Measurements from ENCODE around the gene GHR. TPM values are rescaled to one million over a fixed set of nuclear protein-coding genes. Genes with fewer than 3 reads are reported as not detected.

Gene GHR
- total RNA-seq, 1 experiment from 2014 or later: 0.56 TPM

DNA sequence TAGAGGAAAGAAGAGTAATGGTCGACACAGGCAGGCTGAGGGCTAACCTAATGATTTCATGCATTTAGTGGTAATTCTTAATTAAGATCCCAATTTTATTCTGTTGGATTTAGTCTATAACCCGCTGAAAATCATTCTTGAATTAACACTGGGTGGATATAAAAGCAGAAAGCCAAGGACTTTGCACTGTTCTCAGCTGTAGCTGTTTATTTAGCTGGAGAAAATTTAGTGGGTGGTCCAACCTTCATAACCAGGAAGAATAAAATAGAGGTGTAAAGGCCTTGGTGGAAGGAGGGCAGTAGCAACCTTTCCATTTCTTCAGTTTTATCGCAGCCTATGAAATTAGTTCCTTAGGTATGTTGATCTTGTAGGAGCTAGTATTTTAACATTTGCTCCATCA lies 92.3 kb downstream of the GHR start:
- DNase-seq (ENCODE audit: low read depth): no peak

GRCh38 chr5:42516282-42517042 lies 93.2 kb downstream of the GHR start:
- DNase-seq (ENCODE audit: low read depth): no peak

- no peak for DNase-seq (ENCODE audit: low read depth)
These were observed 93.9 kb downstream of the GHR start for GRCh38 chr5:42517164-42517563.

GRCh38 chr5:42518595-42519221 lies 95.5 kb downstream of the GHR start:
- no peak for DNase-seq (ENCODE audit: low read depth)

DNA sequence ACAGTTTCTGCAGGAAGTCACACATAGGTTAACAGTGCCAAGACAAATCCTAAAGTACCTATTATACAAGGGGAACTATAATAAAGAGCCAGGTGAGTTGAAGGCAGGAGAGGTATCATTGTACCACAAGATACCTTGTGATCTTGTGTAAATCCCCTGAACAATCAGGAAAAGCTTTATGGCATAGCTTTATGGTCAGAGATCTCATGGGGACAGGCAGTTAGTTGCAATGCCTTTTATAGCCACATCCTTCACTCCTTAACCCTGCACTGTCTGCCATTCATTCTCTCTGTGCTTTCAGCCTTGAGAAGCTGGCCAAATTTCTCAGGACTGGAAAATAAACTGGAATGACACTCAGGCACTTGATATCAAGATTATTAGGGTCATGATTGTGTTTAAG lies 97.0 kb downstream of the GHR start:
- no peak for DNase-seq (ENCODE audit: low read depth)

GRCh38 chr5:42520957-42521356 lies 97.7 kb downstream of the GHR start:
- no peak for DNase-seq (ENCODE audit: low read depth)

DNA sequence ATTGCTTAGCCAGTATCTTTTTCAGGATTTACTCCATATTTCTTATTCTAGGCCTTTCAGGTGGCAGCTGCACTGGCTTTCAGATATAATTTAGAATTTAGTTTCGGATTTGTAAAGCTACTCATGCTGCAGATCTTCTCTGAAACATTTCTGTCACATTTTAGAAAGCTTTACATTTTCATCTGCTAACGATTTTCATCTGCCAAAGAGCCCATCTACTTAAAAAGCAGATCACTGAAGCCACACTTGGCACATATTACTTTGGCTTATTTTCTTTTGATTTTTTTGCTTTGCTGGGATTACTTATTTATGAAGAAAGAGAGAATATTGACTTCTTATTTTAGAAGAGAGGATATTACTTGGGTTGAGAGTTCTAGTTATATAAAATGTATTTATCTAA lies 98.2 kb downstream of the GHR start:
- no peak for DNase-seq (ENCODE audit: low read depth)

- no peak for DNase-seq (ENCODE audit: low read depth)
These were observed 99.5 kb downstream of the GHR start for GRCh38 chr5:42522783-42523182.

- DNase-seq (ENCODE audit: low read depth): no peak
These were observed 102.9 kb downstream of the GHR start for GRCh38 chr5:42526179-42526578.

GRCh38 chr5:42531611-42532010 lies 108.4 kb downstream of the GHR start:
- DNase-seq (ENCODE audit: low read depth): peak; percentile 3

DNA sequence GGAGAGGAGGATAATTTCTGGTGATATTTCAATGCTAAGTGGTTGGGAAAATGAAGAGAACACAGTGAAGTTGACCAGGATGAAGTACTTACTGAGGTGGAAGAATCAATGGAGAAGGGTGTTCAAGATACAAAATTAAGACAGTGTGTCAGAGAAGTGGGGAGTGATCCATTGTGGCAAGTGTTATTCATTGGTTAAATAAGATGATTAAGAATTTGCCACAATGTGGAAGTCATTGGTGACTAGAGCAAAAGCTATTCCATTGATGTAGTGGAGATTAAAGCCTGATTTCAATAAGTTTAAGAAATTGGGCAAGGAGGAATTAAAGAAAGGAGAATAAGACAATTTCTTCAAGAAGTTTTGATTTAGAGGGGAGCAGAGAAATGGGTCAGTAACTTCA lies 118.9 kb downstream of the GHR start:
- no peak for DNase-seq (ENCODE audit: low read depth)

DNA sequence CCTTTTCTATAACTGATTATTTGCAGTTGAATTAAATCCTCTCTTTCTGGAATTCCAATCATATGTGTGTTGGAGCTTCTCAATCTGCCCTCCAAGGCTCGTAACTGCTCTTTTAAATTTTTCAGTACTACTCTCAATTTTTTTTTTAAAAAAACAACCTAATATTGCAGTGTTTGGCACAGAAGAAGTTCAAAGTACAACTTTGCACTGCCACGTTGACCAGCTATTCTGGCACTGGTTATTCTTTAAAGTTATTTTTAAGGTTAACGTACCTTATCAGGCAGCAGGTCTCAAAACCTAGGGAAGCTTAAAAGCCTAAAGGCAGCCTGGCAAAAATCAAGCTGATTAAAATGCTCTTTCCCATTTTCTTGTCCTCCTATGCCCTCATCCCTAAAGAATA lies 120.5 kb downstream of the GHR start:
- DNase-seq (ENCODE audit: low read depth): no peak

DNA sequence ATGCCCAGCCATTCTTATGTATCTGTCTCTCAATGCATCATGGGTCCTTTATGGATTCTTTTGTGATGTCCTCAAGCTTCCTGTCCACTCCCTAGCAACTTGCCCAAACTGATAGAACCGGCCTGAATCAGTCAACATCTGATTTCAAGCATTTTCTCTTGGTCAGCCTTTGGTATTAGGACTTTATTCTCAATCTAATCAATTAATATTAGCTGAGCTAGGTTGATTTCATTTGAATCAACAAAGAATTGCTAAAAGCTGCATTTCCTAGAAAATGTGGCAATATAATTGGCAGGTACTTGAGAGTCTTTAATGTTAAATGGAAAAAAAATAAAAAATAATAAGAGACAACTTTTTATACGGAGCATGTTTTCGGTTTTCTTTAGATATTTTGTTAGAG lies 121.8 kb downstream of the GHR start:
- DNase-seq (ENCODE audit: low read depth): no peak

GRCh38 chr5:42547141-42547540 lies 123.9 kb downstream of the GHR start:
- DNase-seq (ENCODE audit: low read depth): peak; percentile 76

- no peak for DNase-seq (ENCODE audit: low read depth)
These were observed 124.7 kb downstream of the GHR start for GRCh38 chr5:42547894-42548293.

DNA sequence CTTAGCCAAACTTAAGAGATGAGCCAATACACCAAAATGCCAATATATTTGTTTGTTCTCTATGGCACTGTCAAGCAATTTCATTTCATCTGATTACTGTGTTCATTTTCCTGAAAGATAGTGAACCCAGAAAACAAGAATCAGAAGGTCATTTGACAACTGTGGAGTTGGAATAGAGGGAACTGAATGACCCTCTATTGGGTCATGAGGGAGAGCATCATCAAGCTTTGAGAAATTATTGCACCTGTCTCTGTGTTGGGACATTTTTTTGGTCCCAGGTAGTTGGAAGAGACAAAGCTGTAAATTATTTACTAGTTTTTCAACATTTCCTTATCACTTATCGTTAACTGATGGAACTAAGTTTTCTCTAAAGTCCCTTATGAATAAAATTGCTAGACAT lies 129.4 kb downstream of the GHR start:
- no peak for DNase-seq (ENCODE audit: low read depth)

DNA sequence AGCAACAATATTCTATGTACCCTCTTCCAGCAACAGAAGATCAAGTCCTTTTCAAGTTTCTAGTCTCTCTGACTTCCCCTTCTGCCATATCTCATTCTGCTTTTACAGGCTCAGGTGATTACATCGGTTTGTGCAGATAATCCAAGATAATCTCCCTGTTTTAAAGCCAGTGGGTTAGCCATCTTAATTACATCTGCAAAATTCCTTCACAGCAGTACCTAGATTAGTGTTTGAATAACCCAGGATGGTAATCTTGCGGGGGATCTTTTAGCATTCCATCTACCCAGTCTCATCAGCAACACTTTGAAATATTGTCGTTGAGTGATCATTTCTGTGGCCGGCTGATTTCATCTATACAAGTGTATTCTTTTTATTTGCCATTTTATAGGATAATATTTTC lies 130.2 kb downstream of the GHR start:
- DNase-seq (ENCODE audit: low read depth): no peak

- no peak for DNase-seq (ENCODE audit: low read depth)
These were observed 131.8 kb downstream of the GHR start for GRCh38 chr5:42555010-42555409.

GRCh38 chr5:42555797-42556196 lies 132.6 kb downstream of the GHR start:
- DNase-seq (ENCODE audit: low read depth): no peak

DNA sequence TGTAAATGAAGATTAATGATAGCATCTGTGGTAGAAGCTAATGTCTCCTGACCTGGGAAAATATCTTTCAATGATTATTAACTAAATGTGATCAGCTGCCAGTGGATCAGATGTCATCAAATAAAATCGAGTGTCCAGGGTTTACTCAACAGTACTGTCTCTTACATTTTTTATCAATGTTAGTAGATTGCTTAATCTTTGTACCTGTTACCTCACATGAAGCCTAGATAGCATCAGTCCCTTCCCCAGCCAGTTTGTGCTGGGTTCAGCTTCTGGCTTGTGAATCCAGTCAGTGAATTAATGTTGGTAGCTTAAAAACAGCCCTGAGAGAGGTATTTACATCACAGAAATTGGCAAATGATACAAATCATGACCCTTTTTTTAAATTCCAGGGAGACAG lies 134.4 kb downstream of the GHR start:
- no peak for DNase-seq (ENCODE audit: low read depth)

DNA sequence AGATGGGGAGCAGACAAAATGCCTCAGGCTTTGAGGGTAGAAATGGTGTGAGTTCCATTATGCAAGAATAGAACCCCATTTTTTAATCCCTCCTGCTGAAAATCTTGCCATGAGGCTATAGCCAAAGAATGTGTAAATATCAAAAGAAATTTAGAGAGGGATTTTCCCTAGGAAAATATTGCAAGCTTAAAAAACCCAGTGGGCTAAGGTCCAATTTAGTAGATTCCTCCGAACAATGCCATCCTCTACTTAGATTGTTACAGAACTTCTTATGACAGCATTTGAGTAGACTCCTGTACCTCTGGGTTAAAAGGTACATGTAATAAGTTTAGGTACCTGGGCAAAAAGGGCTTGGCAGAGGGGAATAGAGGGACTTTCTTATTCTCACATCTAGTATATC lies 138.4 kb downstream of the GHR start:
- DNase-seq (ENCODE audit: low read depth): no peak

DNA sequence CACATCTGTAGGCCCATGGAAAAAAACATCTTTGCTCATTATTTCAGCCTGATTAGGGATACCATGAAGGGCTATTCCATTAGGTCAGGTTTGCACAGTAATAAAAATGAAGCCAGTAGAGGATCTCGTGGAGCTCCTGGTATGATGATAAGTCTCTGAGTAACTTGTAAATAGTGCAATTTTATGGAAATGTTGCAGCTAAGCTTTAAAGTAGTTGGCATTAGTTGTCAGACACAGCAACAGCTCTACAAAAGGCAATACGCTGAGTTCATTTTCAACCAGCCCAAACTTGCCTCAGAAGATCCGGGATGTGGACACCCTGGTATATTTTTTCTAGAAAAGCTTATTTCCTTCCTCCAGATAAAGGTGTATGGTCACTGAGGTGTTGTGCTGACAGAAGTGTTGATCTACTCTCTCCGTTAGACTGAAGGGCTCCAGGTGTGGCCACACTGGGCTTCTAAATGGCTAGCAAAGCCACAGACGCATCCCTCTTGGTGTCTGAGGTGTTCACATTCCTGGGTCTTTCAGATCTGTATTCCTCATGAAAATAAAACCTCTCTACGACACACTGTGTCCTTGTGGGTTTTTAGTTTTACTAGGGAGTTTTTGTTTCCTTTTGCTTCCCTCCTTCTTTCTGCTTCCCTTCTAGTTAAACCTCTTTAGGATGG lies 141.6 kb downstream of the GHR start:
- no peak for DNase-seq (ENCODE audit: low read depth)

Data from HT1080 (cell line).